ENCODE data around the gene HORMAD1.

HORMAD1 gene

DNA sequence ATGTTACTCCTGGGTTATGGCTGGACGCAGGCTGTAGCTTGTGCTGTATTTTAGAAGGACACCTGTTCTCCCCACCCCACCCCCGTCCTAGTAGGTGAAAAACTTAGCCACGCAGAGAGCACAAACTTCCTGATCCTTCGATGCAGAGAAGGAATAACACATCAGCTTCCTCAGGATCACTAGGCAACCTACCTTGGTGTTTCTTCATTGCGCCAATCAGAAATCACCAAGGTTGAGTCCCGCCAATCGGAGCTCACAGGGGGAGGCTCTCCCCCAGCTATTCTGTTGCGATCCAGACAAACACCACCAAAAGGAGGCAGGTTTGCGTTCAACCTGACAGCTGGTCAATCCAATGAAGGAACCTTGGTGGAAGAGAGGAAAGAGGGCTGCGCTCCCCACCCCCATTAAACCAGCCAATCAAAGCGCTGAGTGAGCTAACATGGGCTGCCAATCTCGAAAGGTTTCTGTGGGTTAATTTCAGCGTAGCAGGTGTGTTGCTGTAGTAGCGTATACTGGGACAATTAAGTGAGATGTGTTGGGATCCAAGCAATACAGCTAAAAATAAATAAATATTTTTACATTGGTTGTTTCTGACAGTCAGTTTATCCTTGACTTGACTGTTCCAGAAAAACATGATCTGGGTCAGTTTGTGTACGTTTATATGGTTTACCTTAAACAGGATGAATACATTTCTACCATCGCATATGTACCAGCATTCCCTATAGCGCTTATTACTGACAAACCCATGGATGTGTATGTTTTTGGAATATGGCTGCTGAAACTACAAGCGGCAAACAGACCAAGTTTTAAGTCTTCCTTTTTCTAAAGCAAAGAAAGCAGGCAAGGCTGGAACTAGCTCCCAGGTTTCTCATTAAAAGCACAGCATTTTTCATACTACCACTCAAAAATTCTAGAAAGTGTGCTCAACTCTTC lies 23.4 kb downstream of the HORMAD1 start, which contains the start of gene GOLPH3L:
Gene GOLPH3L (minus strand): TSS at position 160 of the 933 bp plus-strand sequence. CDS start 2,316 bp downstream, outside the sequence.
- peak; percentile 96 for DNase-seq (ENCODE audit: low read depth)
- TF ChIP-seq, protein P1, sequence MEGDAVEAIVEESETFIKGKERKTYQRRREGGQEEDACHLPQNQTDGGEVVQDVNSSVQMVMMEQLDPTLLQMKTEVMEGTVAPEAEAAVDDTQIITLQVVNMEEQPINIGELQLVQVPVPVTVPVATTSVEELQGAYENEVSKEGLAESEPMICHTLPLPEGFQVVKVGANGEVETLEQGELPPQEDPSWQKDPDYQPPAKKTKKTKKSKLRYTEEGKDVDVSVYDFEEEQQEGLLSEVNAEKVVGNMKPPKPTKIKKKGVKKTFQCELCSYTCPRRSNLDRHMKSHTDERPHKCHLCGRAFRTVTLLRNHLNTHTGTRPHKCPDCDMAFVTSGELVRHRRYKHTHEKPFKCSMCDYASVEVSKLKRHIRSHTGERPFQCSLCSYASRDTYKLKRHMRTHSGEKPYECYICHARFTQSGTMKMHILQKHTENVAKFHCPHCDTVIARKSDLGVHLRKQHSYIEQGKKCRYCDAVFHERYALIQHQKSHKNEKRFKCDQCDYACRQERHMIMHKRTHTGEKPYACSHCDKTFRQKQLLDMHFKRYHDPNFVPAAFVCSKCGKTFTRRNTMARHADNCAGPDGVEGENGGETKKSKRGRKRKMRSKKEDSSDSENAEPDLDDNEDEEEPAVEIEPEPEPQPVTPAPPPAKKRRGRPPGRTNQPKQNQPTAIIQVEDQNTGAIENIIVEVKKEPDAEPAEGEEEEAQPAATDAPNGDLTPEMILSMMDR (conservative IDR thresholded peaks at IDR 0.05; ENCODE audit: low read length): peak; percentile 36; the same call in 1 of the 2 replicates
- H3K4me3 ChIP-seq (ENCODE audit: low read length): peak within 1 kb of the TSS; percentile 83

- TF ChIP-seq, protein P1 (conservative IDR thresholded peaks at IDR 0.05; ENCODE audit: low read length): no peak
- H3K4me3 ChIP-seq (ENCODE audit: low read length): peak overlapping the region; percentile 83
- no peak for DNase-seq (ENCODE audit: low read depth)
These were observed 24.1 kb downstream of the HORMAD1 start for GRCh38 chr1:150696590-150696989.

- no peak for DNase-seq (ENCODE audit: low read depth)
- H3K4me3 ChIP-seq (ENCODE audit: low read length): peak overlapping the region; percentile 83
- TF ChIP-seq, protein P1 (conservative IDR thresholded peaks at IDR 0.05; ENCODE audit: low read length): no peak
These were observed 24.5 kb downstream of the HORMAD1 start for GRCh38 chr1:150696162-150696561.

- TF ChIP-seq, protein P1 (conservative IDR thresholded peaks at IDR 0.05; ENCODE audit: low read length): no peak
- no peak for DNase-seq (ENCODE audit: low read depth)
- H3K4me3 ChIP-seq (ENCODE audit: low read length): no peak overlapping the region
These were observed 25.1 kb downstream of the HORMAD1 start for GRCh38 chr1:150695561-150695960.

GRCh38 chr1:150692720-150693119 lies 28.0 kb downstream of the HORMAD1 start:
- TF ChIP-seq, protein P1 (conservative IDR thresholded peaks at IDR 0.05; ENCODE audit: low read length): no peak
- no peak overlapping the region for H3K4me3 ChIP-seq (ENCODE audit: low read length)
- no peak for DNase-seq (ENCODE audit: low read depth)

DNA sequence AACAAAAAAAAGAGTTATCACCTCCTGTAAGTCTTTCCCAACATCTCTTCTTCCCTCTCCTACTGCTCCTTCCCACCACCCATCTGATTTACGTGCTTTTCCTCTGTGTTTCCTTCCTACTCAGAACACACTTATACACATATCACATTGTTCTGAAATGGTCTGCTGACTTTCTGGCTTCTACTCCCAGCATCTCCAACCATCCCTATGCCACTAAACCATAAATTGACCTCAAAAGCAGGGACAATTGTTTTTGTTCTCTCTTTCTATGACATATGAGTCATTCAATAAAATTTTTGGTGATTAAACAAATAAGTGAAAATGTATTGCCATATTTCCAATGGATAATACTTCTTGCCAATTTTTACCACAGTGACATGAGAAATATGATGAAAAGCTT lies 31.9 kb downstream of the HORMAD1 start:
- no peak overlapping the region for H3K4me3 ChIP-seq (ENCODE audit: low read length)
- no peak for DNase-seq (ENCODE audit: low read depth)
- TF ChIP-seq, protein P1 (conservative IDR thresholded peaks at IDR 0.05; ENCODE audit: low read length): no peak

- TF ChIP-seq, protein P1 (conservative IDR thresholded peaks at IDR 0.05; ENCODE audit: low read length): no peak
- DNase-seq (ENCODE audit: low read depth): no peak
These were observed 34.4 kb downstream of the HORMAD1 start for GRCh38 chr1:150686275-150686674.

More at GRCh38 chr1:150686275-150686674, 34.4 kb downstream of the HORMAD1 start:
- H3K4me3 ChIP-seq (ENCODE audit: low read length): no peak overlapping the region
